HepG2 (cell line): ENCODE data around the gene RSL1D1. TPM values are rescaled to one million over a fixed set of nuclear protein-coding genes. Genes with fewer than 3 reads are reported as not detected.

Source experiments
- ELF3 ChIP-seq: IDR thresholded peaks from 2 replicates; pipeline ENCODE4 v1.6.1; 2016; ENCODE audit warnings: missing genetic modification reagents, missing compliant biosample characterization
- HNRNPH1 ChIP-seq: fragments of 200-400 bp; formaldehyde crosslinking; optimal IDR thresholded peaks from 2 replicates; pipeline ENCODE3; 2017; ENCODE audit warnings: mild to moderate bottlenecking, low read depth, low read length
- IRF1 ChIP-seq: sonication (generic); formaldehyde crosslinking; IDR thresholded peaks from 2 replicates; pipeline ENCODE4 v1.4.0; 2020; ENCODE audit warnings: low read depth, mild to moderate bottlenecking, missing genetic modification reagents
- IRF9 ChIP-seq: sonication (generic); formaldehyde crosslinking; IDR thresholded peaks from 2 replicates; pipeline ENCODE4 v1.8.0; 2022; ENCODE audit warnings: missing genetic modification reagents, mild to moderate bottlenecking, borderline replicate concordance
- KDM2A ChIP-seq: sonication (generic); formaldehyde crosslinking; IDR thresholded peaks from 2 replicates; pipeline ENCODE4 v1.4.0; 2020; ENCODE audit warnings: low read depth, missing genetic modification reagents, borderline replicate concordance
- MLX ChIP-seq: IDR thresholded peaks from 2 replicates; pipeline ENCODE4 v1.6.1; 2016
- PAX8 ChIP-seq: sonication (generic); formaldehyde crosslinking; IDR thresholded peaks from 2 replicates; pipeline ENCODE4 v1.8.0; 2022; ENCODE audit warnings: mild to moderate bottlenecking, missing genetic modification reagents, borderline replicate concordance
- TBX3 ChIP-seq: fragments of 450-650 bp; IDR thresholded peaks from 2 replicates; pipeline ENCODE4 v1.6.1; 2017; ENCODE audit warnings: antibody characterized with exemption, mild to moderate bottlenecking, inconsistent platforms, borderline replicate concordance
- USF2 ChIP-seq, 2 experiments: sonication (generic) in 1 of 2; formaldehyde crosslinking in 1 of 2; IDR thresholded peaks; 2 replicates each; pipeline versions ENCODE4 v1.5.1 to v1.6.1; 2011 to 2020; ENCODE audit warnings: borderline replicate concordance in 1 of 2, low read depth in 1 of 2, low read length in 1 of 2, mild to moderate bottlenecking in 1 of 2, missing genetic modification reagents in 1 of 2, moderate library complexity in 1 of 2
- ZKSCAN8 ChIP-seq: IDR thresholded peaks from 2 replicates; pipeline ENCODE4 v1.6.1; 2016; ENCODE audit warnings: borderline replicate concordance, missing genetic modification reagents, missing compliant biosample characterization
- ZNF329 ChIP-seq: sonication (generic); formaldehyde crosslinking; IDR thresholded peaks from 2 replicates; pipeline ENCODE4 v1.9.0; 2021; ENCODE audit warnings: low read depth, mild to moderate bottlenecking, missing genetic modification reagents
- ZNF510 ChIP-seq: sonication (generic); formaldehyde crosslinking; IDR thresholded peaks from 2 replicates; pipeline ENCODE4 v1.4.0; 2020; ENCODE audit warnings: low read depth, mild to moderate bottlenecking, missing genetic modification reagents
- ZNF512B ChIP-seq: sonication (generic); formaldehyde crosslinking; IDR thresholded peaks from 2 replicates; pipeline ENCODE4 v1.5.1; 2020; ENCODE audit warnings: missing genetic modification reagents, mild to moderate bottlenecking, borderline replicate concordance
- ZNF552 ChIP-seq: sonication (generic); formaldehyde crosslinking; IDR thresholded peaks from 2 replicates; pipeline ENCODE4 v1.9.0; 2022; ENCODE audit warnings: missing genetic modification reagents, mild to moderate bottlenecking, borderline replicate concordance
- ZNF564 ChIP-seq: sonication (generic); formaldehyde crosslinking; IDR thresholded peaks from 2 replicates; pipeline ENCODE4 v1.8.1; 2023; ENCODE audit warnings: mild to moderate bottlenecking, missing genetic modification reagents
- ZNF597 ChIP-seq: sonication (generic); formaldehyde crosslinking; IDR thresholded peaks from 2 replicates; pipeline ENCODE4 v1.5.0; 2020; ENCODE audit warnings: missing genetic modification reagents
- ZNF607 ChIP-seq: sonication (generic); formaldehyde crosslinking; IDR thresholded peaks from 2 replicates; pipeline ENCODE4 v1.5.1; 2020; ENCODE audit warnings: missing genetic modification reagents, mild to moderate bottlenecking, borderline replicate concordance
- ZNF615 ChIP-seq: sonication (generic); formaldehyde crosslinking; IDR thresholded peaks from 2 replicates; pipeline ENCODE4 v1.5.0; 2020; ENCODE audit warnings: mild to moderate bottlenecking, missing genetic modification reagents, borderline replicate concordance
- polyA plus RNA-seq, 8 experiments: library from polyadenylated mRNA; depleted of rRNA in 3 of 8; stranded (reverse) in 7 of 8; unstranded in 1 of 8; fragments of >200 nt; fragmentation: Illumina TruSeq in 4 of 8; extraction: Trizol in 4 of 8; gene quantifications; 2 replicates each; pipeline versions ENCODE4 v1.2.1 to v1.2.3, GENCODE V29; 2011 to 2016; ENCODE audit warnings: low read depth in 4 of 8, missing spikeins in 1 of 8, mixed read lengths in 1 of 8; ENCODE audit not compliant: insufficient read depth in 1 of 8
- total RNA-seq, 5 experiments: library from RNA; depleted of rRNA; stranded (reverse); fragments of >200 nt; fragmentation: Illumina TruSeq; extraction: Trizol; gene quantifications; 2 replicates each; pipeline ENCODE4 v1.2.3, GENCODE V29; 2016; ENCODE audit warnings: low read depth in 1 of 5

The RSL1D1 gene
- total and polyA plus RNA-seq, 2 of the 13 experiments (the other 11 are each of a cell fraction or from before 2014, with no cell fraction given): 187 to 343 TPM

- TF ChIP-seq ZNF512B (CRISPR knock-in tag): no peak
- TF ChIP-seq KDM2A (CRISPR knock-in tag): peak; percentile 98
- TF ChIP-seq ZNF615 (CRISPR knock-in tag): 0 out of 2 replicates have a peak, but pooled peaks have one; percentile 36
- TF ChIP-seq USF2 (IDR thresholded peaks at IDR 0.05; ENCODE audit: low read depth, low read length): no peak
- TF ChIP-seq USF2 (CRISPR knock-in tag; IDR thresholded peaks at IDR 0.05; ENCODE audit: borderline replicate concordance): peak; percentile 70; the same call in 1 of the 2 replicates
- peak; percentile 82 for TF ChIP-seq ZNF564 (CRISPR knock-in tag)
- peak; percentile 90 for TF ChIP-seq ZNF607 (CRISPR knock-in tag)
- TF ChIP-seq PAX8 (CRISPR knock-in tag): peak; percentile 98
- peak; percentile 92 for TF ChIP-seq ZKSCAN8 (CRISPR knock-in tag)
- 0 out of 2 replicates have a peak, but pooled peaks have one; percentile 11 for TF ChIP-seq ZNF552
- TF ChIP-seq MLX: peak; percentile 46; the same call in 1 of the 2 replicates
- TF ChIP-seq ZNF510 (CRISPR knock-in tag): peak; percentile 99
- no peak for TF ChIP-seq HNRNPH1
- TF ChIP-seq IRF9 (CRISPR knock-in tag): peak; percentile 96
- TF ChIP-seq TBX3: no peak
- peak; percentile 84; the same call in 1 of the 2 replicates for TF ChIP-seq ZNF597 (CRISPR knock-in tag)
- peak; percentile 84 for TF ChIP-seq ELF3 (CRISPR knock-in tag)
- TF ChIP-seq IRF1 (CRISPR knock-in tag): peak; percentile 93
- TF ChIP-seq ZNF329 (CRISPR knock-in tag): peak; percentile 89
Measured at GRCh38 chr16:11797166-11797956, 54.0 kb downstream of the RSL1D1 start, which contains the start of gene ZC3H7A (continued).
